ENCODE measurements around the gene CSMD2. TPM values are rescaled to one million over a fixed set of nuclear protein-coding genes. Genes with fewer than 3 reads are reported as not detected.
A peak's percentile ranks its signal among the peaks of the same experiment; 100 is the strongest.

The CSMD2 gene
- total RNA-seq, 6 donors from 2014 or later = 0.39 to 1.0 (median 0.52) TPM

DNA sequence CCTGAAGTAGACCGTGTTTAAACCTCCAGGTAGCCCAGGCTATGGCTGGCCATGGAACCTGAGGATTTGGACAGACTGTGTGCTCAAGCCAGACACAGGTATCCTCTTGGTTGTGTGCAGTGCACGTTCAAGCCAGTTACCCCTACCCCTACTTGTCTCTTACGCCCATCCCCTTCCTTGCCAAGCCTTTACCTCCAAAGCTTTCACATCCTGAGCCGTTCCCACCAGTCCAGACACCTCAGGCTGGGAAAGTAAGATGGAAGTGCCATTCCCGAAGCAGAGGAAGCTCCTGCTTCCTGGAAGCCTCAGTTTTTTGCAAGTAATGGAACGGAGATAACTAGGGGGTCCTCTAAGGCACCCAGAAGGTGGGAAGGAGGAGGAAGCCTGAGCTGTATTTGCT, 342.6 kb downstream of the CSMD2 start:
- DNase-seq (no peak), ATAC-seq (ENCODE audit: low FRiP score in 2 of 2) (no peak)
- 60% methylated on average over 6 of the region's 6 CpGs for WGBS, 2 donors
- TF ChIP-seq POLR2A (IDR thresholded peaks at IDR 0.05) = no peak
- TF ChIP-seq, protein P1, sequence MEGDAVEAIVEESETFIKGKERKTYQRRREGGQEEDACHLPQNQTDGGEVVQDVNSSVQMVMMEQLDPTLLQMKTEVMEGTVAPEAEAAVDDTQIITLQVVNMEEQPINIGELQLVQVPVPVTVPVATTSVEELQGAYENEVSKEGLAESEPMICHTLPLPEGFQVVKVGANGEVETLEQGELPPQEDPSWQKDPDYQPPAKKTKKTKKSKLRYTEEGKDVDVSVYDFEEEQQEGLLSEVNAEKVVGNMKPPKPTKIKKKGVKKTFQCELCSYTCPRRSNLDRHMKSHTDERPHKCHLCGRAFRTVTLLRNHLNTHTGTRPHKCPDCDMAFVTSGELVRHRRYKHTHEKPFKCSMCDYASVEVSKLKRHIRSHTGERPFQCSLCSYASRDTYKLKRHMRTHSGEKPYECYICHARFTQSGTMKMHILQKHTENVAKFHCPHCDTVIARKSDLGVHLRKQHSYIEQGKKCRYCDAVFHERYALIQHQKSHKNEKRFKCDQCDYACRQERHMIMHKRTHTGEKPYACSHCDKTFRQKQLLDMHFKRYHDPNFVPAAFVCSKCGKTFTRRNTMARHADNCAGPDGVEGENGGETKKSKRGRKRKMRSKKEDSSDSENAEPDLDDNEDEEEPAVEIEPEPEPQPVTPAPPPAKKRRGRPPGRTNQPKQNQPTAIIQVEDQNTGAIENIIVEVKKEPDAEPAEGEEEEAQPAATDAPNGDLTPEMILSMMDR (IDR thresholded peaks at IDR 0.05) = no peak
- no peak for TF ChIP-seq POLR2AphosphoS5 (IDR thresholded peaks at IDR 0.05)
- no peak for TF ChIP-seq EP300 (IDR thresholded peaks at IDR 0.05)
- H3K4me3 ChIP-seq = no peak overlapping the region
- H3K27ac ChIP-seq = no peak overlapping the region
- H3K36me3 ChIP-seq = no peaks in the 10 kb centered on the region
- H3K4me1 ChIP-seq = no peaks in the 10 kb centered on the region
- no peaks in the 10 kb centered on the region for H3K9me3 ChIP-seq
- H3K27me3 ChIP-seq = no peaks in the 10 kb centered on the region

- Histone ChIP-seq H3K4me3 (no peak overlapping the region), H3K9me3 (no peaks in the 10 kb centered on the region), H3K4me1 (no peaks in the 10 kb centered on the region), H3K27me3 (no peaks in the 10 kb centered on the region), H3K36me3 (no peaks in the 10 kb centered on the region), H3K27ac (no peak overlapping the region)
- DNase-seq (no peak), ATAC-seq (ENCODE audit: low FRiP score in 2 of 2) (no peak)
- TF ChIP-seq, protein P1 (IDR thresholded peaks at IDR 0.05) = no peak
- no peak for TF ChIP-seq EP300 (IDR thresholded peaks at IDR 0.05)
- no peak for TF ChIP-seq POLR2AphosphoS5 (IDR thresholded peaks at IDR 0.05)
- TF ChIP-seq POLR2A (IDR thresholded peaks at IDR 0.05) = no peak
- 92 to 100% methylated on average over 2 to 6 of the region's 6 CpGs for WGBS, 2 donors
These were observed 343.7 kb downstream of the CSMD2 start for GRCh38 chr1:33821291-33821690.

DNA sequence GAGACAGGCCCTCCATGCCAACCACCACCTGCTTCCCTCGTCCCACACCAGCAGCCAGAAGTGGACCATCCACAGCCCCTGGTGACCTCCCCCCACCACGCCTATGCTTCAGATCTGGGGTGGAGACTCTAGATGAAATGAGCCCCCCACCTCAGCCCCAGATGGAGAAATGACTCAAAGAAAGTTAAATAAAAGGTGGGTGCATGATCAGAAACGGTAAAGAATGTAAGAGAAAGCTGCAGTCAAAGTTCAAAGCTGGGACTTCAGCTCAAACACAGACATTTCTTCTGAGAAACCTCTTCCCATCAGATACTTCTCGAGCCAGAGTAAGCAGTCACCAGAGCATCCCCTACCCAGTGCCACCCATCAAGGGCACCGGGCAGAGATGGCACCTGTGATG, 344.2 kb downstream of the CSMD2 start:
- H3K4me3 ChIP-seq = no peak overlapping the region
- DNase-seq (no peak), ATAC-seq (ENCODE audit: low FRiP score in 2 of 2) (no peak)
- no peaks in the 10 kb centered on the region for H3K9me3 ChIP-seq
- 61 to 79% methylated on average over 4 to 5 of the region's 5 CpGs for WGBS, 2 donors
- H3K36me3 ChIP-seq = no peaks in the 10 kb centered on the region
- H3K4me1 ChIP-seq = no peaks in the 10 kb centered on the region
- TF ChIP-seq EP300 (IDR thresholded peaks at IDR 0.05) = no peak
- TF ChIP-seq POLR2A (IDR thresholded peaks at IDR 0.05) = no peak
- no peak for TF ChIP-seq POLR2AphosphoS5 (IDR thresholded peaks at IDR 0.05)
- TF ChIP-seq, protein P1 (IDR thresholded peaks at IDR 0.05) = no peak
- no peaks in the 10 kb centered on the region for H3K27me3 ChIP-seq
- no peak overlapping the region for H3K27ac ChIP-seq

DNA sequence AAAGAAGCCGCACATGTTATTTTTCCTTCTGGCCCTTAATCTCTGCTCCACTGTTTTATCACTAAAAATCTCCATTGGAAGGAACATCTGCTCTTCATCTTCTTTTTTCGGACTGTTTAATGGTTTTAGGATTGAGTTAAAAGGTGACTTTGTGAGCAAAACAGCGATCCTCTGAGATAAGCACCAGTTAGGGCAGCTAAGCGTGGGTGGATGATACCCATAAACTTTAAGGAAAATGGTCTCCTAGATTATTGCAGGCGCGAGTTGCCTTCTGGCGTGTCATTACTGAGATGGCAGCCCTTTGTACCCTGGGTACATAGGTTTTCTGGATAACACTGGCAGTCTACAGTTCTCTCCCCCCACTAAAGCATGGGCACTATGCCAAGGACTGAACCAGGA, 345.1 kb downstream of the CSMD2 start:
- WGBS, 2 donors = 80 to 85% methylated on average over 7 of the region's 7 CpGs
- no peaks in the 10 kb centered on the region for H3K36me3 ChIP-seq
- ATAC-seq (ENCODE audit: low FRiP score in 2 of 2) = no peak
- TF ChIP-seq POLR2AphosphoS5 (IDR thresholded peaks at IDR 0.05) (no peak), EP300 (IDR thresholded peaks at IDR 0.05) (no peak), POLR2A (IDR thresholded peaks at IDR 0.05) (no peak)
- TF ChIP-seq, protein P1 (IDR thresholded peaks at IDR 0.05) = no peak
- no peak for DNase-seq
- H3K4me3 ChIP-seq = no peak overlapping the region
- H3K27ac ChIP-seq = no peak overlapping the region
- H3K9me3 ChIP-seq = no peaks in the 10 kb centered on the region
- peaks cover 0 to 6% (median 0%) of the 10 kb centered on the region in 4 donors for H3K4me1 ChIP-seq
- H3K27me3 ChIP-seq = no peaks in the 10 kb centered on the region

GRCh38 chr1:33819290-33819912, 345.6 kb downstream of the CSMD2 start:
- no peaks in the 10 kb centered on the region for H3K27me3 ChIP-seq
- no peak for TF ChIP-seq POLR2AphosphoS5 (IDR thresholded peaks at IDR 0.05)
- no peak for TF ChIP-seq EP300 (IDR thresholded peaks at IDR 0.05)
- TF ChIP-seq, protein P1 (IDR thresholded peaks at IDR 0.05) = no peak
- TF ChIP-seq POLR2A (IDR thresholded peaks at IDR 0.05) = no peak
- WGBS, 2 donors = 70 to 89% methylated on average over 8 to 10 of the region's 10 CpGs
- peaks cover 0 to 11% (median 1%) of the 10 kb centered on the region in 4 donors for H3K4me1 ChIP-seq
- H3K27ac ChIP-seq = no peak overlapping the region
- no peak for ATAC-seq (ENCODE audit: low FRiP score in 2 of 2)
- H3K9me3 ChIP-seq = no peaks in the 10 kb centered on the region
- no peaks in the 10 kb centered on the region for H3K36me3 ChIP-seq
- H3K4me3 ChIP-seq = no peak overlapping the region
- peak in 1 of 2 donors; percentile 22 for DNase-seq

All from upper lobe of left lung (tissue), 6 donors.